GM18517 (cell line): ENCODE data around the gene COQ2.
A peak's percentile ranks its signal among the peaks of the same experiment; 100 is the strongest.
"Not testable (repeated sequence)": the region's sequence is repeated elsewhere in the genome, so short reads cannot be mapped to it uniquely, and the experiment has no call there.

Experiments used
- ATAC-seq: cut with Tn5 transposase; IDR thresholded peaks from one replicate; pipeline ENCODE4 v1.9.1; 2021; ENCODE audit warnings: mild to moderate bottlenecking, moderate library complexity; ENCODE audit not compliant: unreplicated experiment

Gene COQ2

GRCh38 chr4:83284193-83285054 is at the start of gene COQ2:
Gene COQ2 (minus strand): TSS chr4:83284798. CDS start chr4:83284764, 34 bp downstream.
- ATAC-seq = peak; percentile 88

GRCh38 chr4:83331956-83332355 is 47.4 kb upstream of the COQ2 start:
- no peak for ATAC-seq

GRCh38 chr4:83329521-83330110 is 45.0 kb upstream of the COQ2 start:
- ATAC-seq = no peak

- no peak for ATAC-seq
Observed at GRCh38 chr4:83328521-83329187, 44.1 kb upstream of the COQ2 start.

- no peak for ATAC-seq
Observed at GRCh38 chr4:83326546-83326945, 41.9 kb upstream of the COQ2 start.

GRCh38 chr4:83325306-83325705 is 40.7 kb upstream of the COQ2 start:
- not testable (repeated sequence) for ATAC-seq

- no peak for ATAC-seq
Observed at GRCh38 chr4:83323136-83323535, 38.5 kb upstream of the COQ2 start.

GRCh38 chr4:83320548-83320947 is 36.0 kb upstream of the COQ2 start:
- ATAC-seq = no peak

GRCh38 chr4:83318666-83319065 is 34.1 kb upstream of the COQ2 start:
- no peak for ATAC-seq

GRCh38 chr4:83317671-83318070 is 33.1 kb upstream of the COQ2 start:
- ATAC-seq = no peak

- ATAC-seq = no peak
Observed at GRCh38 chr4:83316459-83317165, 32.0 kb upstream of the COQ2 start.

- ATAC-seq = no peak
Observed at GRCh38 chr4:83315341-83315870, 30.8 kb upstream of the COQ2 start.

- no peak for ATAC-seq
Observed at GRCh38 chr4:83308672-83309071, 24.1 kb upstream of the COQ2 start.

GRCh38 chr4:83307920-83308319 is 23.3 kb upstream of the COQ2 start:
- no peak for ATAC-seq

GRCh38 chr4:83305187-83305586 is 20.6 kb upstream of the COQ2 start:
- ATAC-seq = no peak

GRCh38 chr4:83297548-83298260 is 13.1 kb upstream of the COQ2 start:
- no peak for ATAC-seq

GRCh38 chr4:83293305-83294046 is 8.9 kb upstream of the COQ2 start:
- no peak for ATAC-seq

GRCh38 chr4:83290059-83290774 is 5.6 kb upstream of the COQ2 start:
- ATAC-seq = not testable (repeated sequence)

- not testable (repeated sequence) for ATAC-seq
Observed at GRCh38 chr4:83288381-83288780, 3.8 kb upstream of the COQ2 start.
